ENCODE results near the gene GRAMD1A. TPM values are rescaled to one million over a fixed set of nuclear protein-coding genes. Genes with fewer than 3 reads are reported as not detected.

The GRAMD1A gene
- total RNA-seq, 1 experiment from 2014 or later: 125 TPM

DNA sequence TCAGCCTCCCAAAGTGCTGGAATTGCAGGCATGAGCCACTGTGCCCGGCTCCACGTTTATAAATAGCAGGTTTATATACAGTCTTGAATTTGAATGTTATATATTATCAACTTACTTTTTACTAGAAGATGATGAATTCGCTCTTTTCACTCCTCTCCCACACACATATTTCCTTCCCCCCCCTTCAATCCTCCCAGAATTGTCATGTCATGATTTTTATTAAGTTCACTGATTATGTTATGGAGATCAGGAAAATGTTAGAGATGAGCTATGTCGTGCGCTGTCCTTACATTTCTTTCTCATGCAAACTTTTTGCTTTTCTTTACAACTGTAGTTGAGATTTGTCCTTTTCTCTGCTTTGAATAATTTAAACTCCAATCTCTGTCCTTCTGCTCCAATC, 17.8 kb upstream of the GRAMD1A start:
- H2BK15ac ChIP-seq (ENCODE audit: low read depth, low read length): no peak overlapping the region
- H3K14ac ChIP-seq (ENCODE audit: insufficient read depth, low read length): no peak overlapping the region
- no peak for DNase-seq
- H3K79me2 ChIP-seq (ENCODE audit: insufficient read depth, low read length): no peaks in the 10 kb centered on the region
- no peak overlapping the region for H2AFZ ChIP-seq (ENCODE audit: low read length)
- Mint-ChIP-seq H3K27ac (0 out of 7 replicates have a peak overlapping the region, but pooled peaks of 1 of the 3 experiments have one; percentile 1), H3K4me1 (peaks cover 9% of the 10 kb centered on the region in 2 experiments), H3K27me3 (ENCODE audit: low read depth) (no peaks in the 10 kb centered on the region; the same call in 1 of the 2 replicates), H3K9me3 (peaks cover 6 to 12% of the 10 kb centered on the region in 2 experiments; a peak in 4 of 5 replicates), H3K36me3 (ENCODE audit: insufficient read depth in 1 of 3, low read depth in 3 of 3) (peaks cover 0 to 5% (median 0%) of the 10 kb centered on the region in 3 experiments; a peak in 3 of 7 replicates), H3K4me3 (no peak overlapping the region)
- H2AK5ac ChIP-seq (ENCODE audit: insufficient read length, low read length): no peak overlapping the region
- H3K23me2 ChIP-seq (ENCODE audit: insufficient read length, low read depth, low read length, poor library complexity, severe bottlenecking): no peaks in the 10 kb centered on the region
- H3K9me3 ChIP-seq (ENCODE audit: control insufficient read depth, low read depth, low read length): no peaks in the 10 kb centered on the region
- H3T11ph ChIP-seq (ENCODE audit: low read length): no peak overlapping the region
- H3K4ac ChIP-seq (ENCODE audit: low read depth, low read length): no peak overlapping the region
- H3K79me1 ChIP-seq (ENCODE audit: insufficient read depth, low read depth, low read length, poor library complexity, severe bottlenecking): no peaks in the 10 kb centered on the region
- no peak overlapping the region for H4K8ac ChIP-seq (replicated peaks; ENCODE audit: insufficient read length, low read depth, low read length)
- H4K91ac ChIP-seq (ENCODE audit: insufficient read length, low read depth, low read length): no peak overlapping the region
- H3K4me2 ChIP-seq (ENCODE audit: insufficient read depth, insufficient read length, low read length): no peak overlapping the region
- whole genome bisulfite sequencing (ENCODE audit: extremely low coverage, insufficient read length, low lambda C conversion rate): no CpG with 5 or more reads among the region's 5 CpGs
- no peak overlapping the region for H3K23ac ChIP-seq (ENCODE audit: insufficient read length, low read depth, low read length)
- no peaks in the 10 kb centered on the region for H3K27me3 ChIP-seq (ENCODE audit: insufficient read depth, low read length)
- no peak overlapping the region for H3K56ac ChIP-seq (ENCODE audit: insufficient read length, low read depth, low read length)
- peaks cover 5% of the 10 kb centered on the region; the same call in 1 of the 2 replicates for H3K4me1 ChIP-seq (ENCODE audit: insufficient read depth, low read length)
- no peak overlapping the region for H3K18ac ChIP-seq (ENCODE audit: insufficient read length, low read depth, low read length)
- no peak overlapping the region for H2BK12ac ChIP-seq (ENCODE audit: insufficient read length, low read depth, low read length)
- TF ChIP-seq CTCF (conservative IDR thresholded peaks at IDR 0.05): no peak
- no peak overlapping the region for H3K27ac ChIP-seq (ENCODE audit: insufficient read length, low read depth, low read length)
- H2BK5ac ChIP-seq (ENCODE audit: insufficient read length, low read length): no peak overlapping the region
- H3K9ac ChIP-seq (ENCODE audit: extremely low read depth, insufficient read length, low read length): no peak overlapping the region
- H2BK120ac ChIP-seq (ENCODE audit: low read depth, low read length, poor library complexity, severe bottlenecking): no peak overlapping the region
- no peaks in the 10 kb centered on the region for H4K20me1 ChIP-seq (ENCODE audit: control insufficient read depth, insufficient read depth, insufficient read length)
- H2BK20ac ChIP-seq (ENCODE audit: low read depth, low read length, poor library complexity, severe bottlenecking): no peak overlapping the region
- no peak overlapping the region for H4K5ac ChIP-seq (ENCODE audit: insufficient read length, low read depth, low read length)
